HEK293 (cell line): ENCODE measurements around the gene JAKMIP1.

Experiments used
- CTCF ChIP-seq: fragments of 450-650 bp; formaldehyde crosslinking; IDR thresholded peaks from 2 replicates; pipeline ENCODE4 v1.5.1; 2016; ENCODE audit warnings: missing biosample characterization, missing genetic modification characterization
- ELK4 ChIP-seq: IDR thresholded peaks from 2 replicates; pipeline ENCODE4 v1.6.1; 2011; ENCODE audit warnings: mild to moderate bottlenecking, low read depth, low read length, borderline replicate concordance
- IKZF3 ChIP-seq: fragments of 450-650 bp; IDR thresholded peaks from 2 replicates; pipeline ENCODE4 v1.5.0; 2018; ENCODE audit warnings: missing biosample characterization, mild to moderate bottlenecking, missing genetic modification characterization, moderate library complexity
- KLF16 ChIP-seq: fragments of 450-650 bp; formaldehyde crosslinking; IDR thresholded peaks from 2 replicates; pipeline ENCODE4 v1.5.1; 2017; ENCODE audit warnings: missing biosample characterization, missing genetic modification characterization
- PATZ1 ChIP-seq: fragments of 450-650 bp; formaldehyde crosslinking; IDR thresholded peaks from 2 replicates; pipeline ENCODE4 v1.5.1; 2016; ENCODE audit warnings: missing biosample characterization, missing genetic modification characterization
- REPIN1 ChIP-seq: fragments of 450-650 bp; formaldehyde crosslinking; IDR thresholded peaks from 2 replicates; pipeline ENCODE4 v1.5.1; 2017; ENCODE audit warnings: missing biosample characterization, missing genetic modification characterization, low read depth
- REST ChIP-seq: fragments of 450-650 bp; formaldehyde crosslinking; IDR thresholded peaks from 2 replicates; pipeline ENCODE4 v1.5.1; 2016; ENCODE audit warnings: missing biosample characterization, missing genetic modification characterization
- ZBTB7A ChIP-seq: fragments of 450-650 bp; formaldehyde crosslinking; IDR thresholded peaks from 2 replicates; pipeline ENCODE4 v1.5.1; 2016; ENCODE audit warnings: low read depth, missing biosample characterization, missing genetic modification characterization
- ZNF292 ChIP-seq: fragments of 450-650 bp; formaldehyde crosslinking; IDR thresholded peaks from 2 replicates; pipeline ENCODE4 v1.5.1; 2016; ENCODE audit warnings: low read depth, missing biosample characterization, missing genetic modification characterization, borderline replicate concordance
- ZNF423 ChIP-seq: fragments of 450-650 bp; formaldehyde crosslinking; IDR thresholded peaks from 2 replicates; pipeline ENCODE4 v1.5.1; 2016; ENCODE audit warnings: missing biosample characterization, missing genetic modification characterization
- ZNF621 ChIP-seq: fragments of 450-650 bp; formaldehyde crosslinking; IDR thresholded peaks from 2 replicates; pipeline ENCODE4 v1.5.1; 2017; ENCODE audit warnings: missing biosample characterization, missing genetic modification characterization
- ZNF645 ChIP-seq: fragments of 450-650 bp; formaldehyde crosslinking; IDR thresholded peaks from 2 replicates; pipeline ENCODE4; 2016; ENCODE audit warnings: missing biosample characterization, missing genetic modification characterization
- ZNF76 ChIP-seq: fragments of 450-650 bp; formaldehyde crosslinking; IDR thresholded peaks from 2 replicates; pipeline ENCODE4; 2016; ENCODE audit warnings: low read depth, missing biosample characterization, missing genetic modification characterization, borderline replicate concordance

GRCh38 chr4:6235901-6236640 is 35.7 kb upstream of the JAKMIP1 start:
- TF ChIP-seq ELK4 (no peak), REST (tag by site-specific recombination) (no peak), REPIN1 (no peak), CTCF (tag by site-specific recombination) (no peak), PATZ1 (no peak), ZNF76 (no peak), ZNF645 (tag by site-specific recombination) (no peak), ZBTB7A (tag by site-specific recombination) (no peak), KLF16 (tag by site-specific recombination) (no peak), ZNF292 (tag by site-specific recombination) (no peak), ZNF621 (tag by site-specific recombination) (no peak), ZNF423 (no peak), IKZF3 (tag by site-specific recombination) (no peak)
